IPS-20b (cell line): Measurements from ENCODE around the gene SMCO2.
"Not testable (repeated sequence)": the region's sequence is repeated elsewhere in the genome, so short reads cannot be mapped to it uniquely, and the experiment has no call there.

ENCODE experiments used
- H3K27ac ChIP-seq: one replicate; pipeline ENCODE4 v1.5.1; 2013; ENCODE audit warnings: low read length
- H3K27me3 ChIP-seq: 2 replicates; pipeline ENCODE4 v1.6.1; 2013; ENCODE audit warnings: mild to moderate bottlenecking, low read length, inconsistent platforms; ENCODE audit not compliant: insufficient read depth
- H3K36me3 ChIP-seq: 2 replicates; pipeline ENCODE4 v1.6.1; 2013; ENCODE audit warnings: low read depth, mild to moderate bottlenecking, inconsistent platforms, low read length, moderate library complexity; ENCODE audit not compliant: insufficient read depth
- H3K4me1 ChIP-seq: 2 replicates; pipeline ENCODE4 v1.6.1; 2013; ENCODE audit warnings: mild to moderate bottlenecking, control low read depth, inconsistent platforms, low read length, moderate library complexity; ENCODE audit not compliant: insufficient read depth
- H3K4me3 ChIP-seq: 2 replicates; pipeline ENCODE4 v1.5.1; 2013; ENCODE audit warnings: mild to moderate bottlenecking, low read length, inconsistent platforms
- H3K9ac ChIP-seq: 2 replicates; pipeline ENCODE4 v1.6.1; 2013; ENCODE audit warnings: low read depth, mild to moderate bottlenecking, inconsistent platforms, low read length, moderate library complexity
- H3K9me3 ChIP-seq: 2 replicates; pipeline ENCODE4 v1.6.1; 2013; ENCODE audit warnings: mild to moderate bottlenecking, low read depth, low read length, inconsistent platforms; ENCODE audit not compliant: insufficient read depth

SMCO2 gene

GRCh38 chr12:27531896-27532295 is 85.4 kb downstream of the SMCO2 start:
- H3K4me1 ChIP-seq, result peaks cover 6% of the 10 kb centered on the region; the same call in 1 of the 2 replicates
- H3K36me3 ChIP-seq, result peaks cover 4% of the 10 kb centered on the region; the same call in 1 of the 2 replicates
- no peak overlapping the region for H3K27ac ChIP-seq
- H3K9me3 ChIP-seq, result no peaks in the 10 kb centered on the region
- no peaks in the 10 kb centered on the region for H3K27me3 ChIP-seq
- no peak overlapping the region for H3K4me3 ChIP-seq
- H3K9ac ChIP-seq, result no peak overlapping the region

- Histone ChIP-seq H3K36me3 (peaks cover 4% of the 10 kb centered on the region; the same call in 1 of the 2 replicates), H3K4me3 (no peak overlapping the region), H3K27me3 (no peaks in the 10 kb centered on the region), H3K9me3 (no peaks in the 10 kb centered on the region), H3K27ac (no peak overlapping the region), H3K9ac (no peak overlapping the region), H3K4me1 (peaks cover 10% of the 10 kb centered on the region)
Observed at GRCh38 chr12:27534060-27534764, 87.7 kb downstream of the SMCO2 start.

DNA sequence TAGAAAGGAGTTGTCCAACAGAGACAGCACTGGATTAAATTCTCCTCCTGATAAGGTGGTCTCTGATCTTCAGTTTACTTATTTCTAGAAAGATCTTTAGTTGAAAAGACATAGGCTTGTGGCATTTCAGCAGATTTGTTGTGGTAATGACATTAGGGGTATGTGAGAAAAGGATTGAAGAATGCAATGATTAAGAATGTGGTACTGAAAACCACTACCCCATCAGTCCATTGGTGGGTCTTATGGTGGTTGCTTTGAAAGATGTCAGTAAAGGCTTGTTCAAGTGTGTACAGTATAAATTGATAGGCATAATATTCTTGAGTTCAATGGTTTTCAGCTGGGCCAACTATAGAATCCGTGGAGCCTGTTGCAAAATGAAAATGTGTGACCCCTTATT is 88.2 kb downstream of the SMCO2 start:
- no peak overlapping the region for H3K9ac ChIP-seq
- H3K4me3 ChIP-seq, result no peak overlapping the region
- no peaks in the 10 kb centered on the region for H3K27me3 ChIP-seq
- H3K9me3 ChIP-seq, result no peaks in the 10 kb centered on the region
- peaks cover 4% of the 10 kb centered on the region; the same call in 1 of the 2 replicates for H3K36me3 ChIP-seq
- no peak overlapping the region for H3K27ac ChIP-seq
- H3K4me1 ChIP-seq, result peaks cover 10% of the 10 kb centered on the region

DNA sequence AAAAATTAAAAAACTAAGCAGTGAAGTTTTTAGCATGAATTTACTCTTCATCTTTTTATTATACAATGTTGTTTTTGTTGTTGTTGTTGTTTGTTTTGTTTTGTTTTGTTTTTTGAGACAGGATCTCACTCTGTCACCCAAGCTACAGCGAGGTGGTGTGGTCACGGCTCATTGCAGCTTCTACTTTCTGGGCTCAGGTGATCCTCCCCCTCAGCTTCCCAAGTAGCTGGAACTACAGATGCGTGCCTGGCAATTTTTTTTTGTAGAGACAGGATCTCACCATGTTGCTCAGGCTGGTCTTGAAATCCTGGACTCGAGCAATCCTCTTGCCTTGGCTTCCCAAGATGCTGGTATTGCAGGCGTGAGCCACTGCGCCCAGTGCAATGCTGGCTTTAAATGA is 88.8 kb downstream of the SMCO2 start:
- no peak overlapping the region for H3K27ac ChIP-seq

DNA sequence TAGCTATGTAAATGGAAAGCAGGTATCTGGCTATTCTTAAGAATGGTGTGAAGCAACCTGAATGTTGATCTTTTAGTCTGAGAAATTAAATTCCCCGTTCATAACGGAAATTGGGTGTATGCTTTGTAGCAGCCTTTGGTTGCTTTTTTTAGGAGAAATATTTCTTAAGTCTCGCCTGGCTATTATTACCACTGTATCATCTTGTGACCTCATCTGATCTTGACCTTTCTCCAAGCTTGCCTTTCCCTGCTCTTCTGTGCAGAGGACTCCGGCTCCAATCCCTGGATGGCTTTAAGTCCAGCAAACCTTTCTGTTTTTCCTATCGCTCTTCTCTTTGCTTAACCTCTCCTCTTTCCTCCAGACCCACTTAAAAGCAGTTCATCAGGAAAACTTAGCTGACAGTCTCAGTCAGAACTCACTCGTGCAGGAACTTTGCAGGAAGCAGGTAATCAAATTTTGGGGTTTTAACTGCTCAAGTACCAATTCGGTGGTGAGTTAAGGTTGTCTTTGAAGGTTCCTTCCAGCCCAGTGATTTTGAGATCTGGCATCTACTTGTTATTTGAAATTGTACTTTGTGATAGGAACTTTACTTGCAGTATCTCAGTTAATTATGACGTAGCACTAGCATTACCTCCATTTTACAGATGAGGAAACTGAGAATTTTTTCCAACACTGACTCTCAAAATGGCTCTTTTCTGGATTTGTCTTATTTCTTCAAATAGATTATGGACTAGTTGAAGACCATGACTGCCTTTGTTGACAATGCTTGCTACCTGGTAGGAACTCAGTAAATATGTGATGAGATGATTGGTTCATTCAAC is 91.5 kb downstream of the SMCO2 start:
- peaks cover 16% of the 10 kb centered on the region for H3K4me1 ChIP-seq
- no peaks in the 10 kb centered on the region for H3K27me3 ChIP-seq
- H3K9me3 ChIP-seq, result no peaks in the 10 kb centered on the region
- H3K9ac ChIP-seq, result no peak overlapping the region
- H3K36me3 ChIP-seq, result peaks cover 4% of the 10 kb centered on the region; the same call in 1 of the 2 replicates
- H3K27ac ChIP-seq, result no peak overlapping the region
- no peak overlapping the region for H3K4me3 ChIP-seq

More for the DNA sequence above, 88.8 kb downstream of the SMCO2 start:
- Histone ChIP-seq H3K9me3 (no peaks in the 10 kb centered on the region), H3K4me3 (no peak overlapping the region), H3K36me3 (peaks cover 4% of the 10 kb centered on the region; the same call in 1 of the 2 replicates), H3K4me1 (peaks cover 8% of the 10 kb centered on the region), H3K9ac (no peak overlapping the region), H3K27me3 (no peaks in the 10 kb centered on the region)

GRCh38 chr12:27539191-27539631 is 92.7 kb downstream of the SMCO2 start:
- Histone ChIP-seq H3K36me3 (peaks cover 4% of the 10 kb centered on the region; the same call in 1 of the 2 replicates), H3K27me3 (no peaks in the 10 kb centered on the region), H3K4me3 (no peak overlapping the region), H3K9ac (no peak overlapping the region), H3K27ac (no peak overlapping the region), H3K4me1 (peaks cover 16% of the 10 kb centered on the region), H3K9me3 (no peaks in the 10 kb centered on the region)

GRCh38 chr12:27541031-27541719 is 94.6 kb downstream of the SMCO2 start:
- no peak overlapping the region for H3K27ac ChIP-seq
- H3K27me3 ChIP-seq, result no peaks in the 10 kb centered on the region
- no peak overlapping the region for H3K4me3 ChIP-seq
- no peaks in the 10 kb centered on the region for H3K36me3 ChIP-seq
- H3K4me1 ChIP-seq, result peaks cover 16% of the 10 kb centered on the region
- no peaks in the 10 kb centered on the region for H3K9me3 ChIP-seq
- H3K9ac ChIP-seq, result peak overlapping the region; percentile 34; the same call in 1 of the 2 replicates

DNA sequence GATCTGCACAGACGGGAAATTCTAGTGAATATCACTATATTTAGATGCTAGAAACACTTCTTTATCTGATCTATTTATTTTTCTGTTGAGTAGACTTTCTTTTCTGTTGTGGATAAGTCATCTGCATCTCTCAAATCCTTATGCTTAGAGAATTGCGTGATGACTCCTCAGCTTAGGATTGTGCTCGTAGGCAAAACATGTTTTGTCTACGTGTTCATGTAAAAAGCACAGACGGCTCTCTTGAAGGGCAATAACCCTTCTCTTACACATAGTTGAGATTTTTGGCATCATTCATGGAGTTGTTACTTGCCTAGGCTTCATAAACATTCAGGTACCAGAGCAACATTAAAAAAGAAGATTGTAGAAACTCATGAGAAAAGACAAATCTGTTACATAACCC is 96.1 kb downstream of the SMCO2 start:
- Histone ChIP-seq H3K4me1 (peaks cover 16% of the 10 kb centered on the region), H3K36me3 (no peaks in the 10 kb centered on the region), H3K27me3 (no peaks in the 10 kb centered on the region), H3K27ac (no peak overlapping the region), H3K4me3 (no peak overlapping the region), H3K9me3 (no peaks in the 10 kb centered on the region), H3K9ac (no peak overlapping the region)

- not testable (repeated sequence) for H3K4me3 ChIP-seq, H3K9ac ChIP-seq, H3K27me3 ChIP-seq, H3K9me3 ChIP-seq, H3K27ac ChIP-seq, H3K36me3 ChIP-seq
- H3K4me1 ChIP-seq, result peaks cover 15% of the 10 kb centered on the region
Observed at GRCh38 chr12:27544858-27545257, 98.3 kb downstream of the SMCO2 start.

GRCh38 chr12:27545665-27546064 is 99.1 kb downstream of the SMCO2 start:
- no peak overlapping the region for H3K27ac ChIP-seq
- no peak overlapping the region for H3K4me3 ChIP-seq
- H3K4me1 ChIP-seq, result peaks cover 23% of the 10 kb centered on the region
- H3K27me3 ChIP-seq, result no peaks in the 10 kb centered on the region; the same call in 1 of the 2 replicates
- H3K9ac ChIP-seq, result no peak overlapping the region
- H3K36me3 ChIP-seq, result no peaks in the 10 kb centered on the region
- no peaks in the 10 kb centered on the region for H3K9me3 ChIP-seq

- H3K9me3 ChIP-seq, result no peaks in the 10 kb centered on the region
- no peak overlapping the region for H3K27ac ChIP-seq
- H3K4me3 ChIP-seq, result no peak overlapping the region
- no peaks in the 10 kb centered on the region for H3K36me3 ChIP-seq
- no peak overlapping the region for H3K9ac ChIP-seq
- H3K4me1 ChIP-seq, result peaks cover 11% of the 10 kb centered on the region
- no peaks in the 10 kb centered on the region; the same call in 1 of the 2 replicates for H3K27me3 ChIP-seq
Observed at GRCh38 chr12:27547592-27547991, 101.1 kb downstream of the SMCO2 start.
